Stimulated activated naive CD8-positive, alpha-beta T cell treated with anti-CD3 and anti-CD28 coated beads, Interleukin-15, Interleukin-2, amounts not matched to agents 100 U/mL and 50 U/mL, for 24 hours (primary cell): ENCODE measurements around the gene PCGF6.
"Not testable (repeated sequence)": the region's sequence is repeated elsewhere in the genome, so short reads cannot be mapped to it uniquely, and the experiment has no call there.

Source experiments
- ATAC-seq: fragments of 150-1000 bp; cut with Tn5 transposase; one replicate; pipeline ENCODE4 v1.10.0; 2021
- DNase-seq: peaks from one replicate; pipeline ENCODE4 v3.0.0; 2021

The PCGF6 gene

GRCh38 chr10:103350517-103351260 lies at the start of gene PCGF6:
TSS of gene PCGF6 (minus strand) at chr10:103351140. CDS start at chr10:103351066, 74 bp downstream.
- peak; percentile 84 for ATAC-seq
- peak; percentile 86 for DNase-seq

- ATAC-seq, result no peak
- no peak for DNase-seq
These were observed 46.4 kb upstream of the PCGF6 start for GRCh38 chr10:103397191-103397825.

- DNase-seq (no peak), ATAC-seq (no peak)
These were observed 45.8 kb upstream of the PCGF6 start for GRCh38 chr10:103396789-103397087.

- ATAC-seq (peak; percentile 100), DNase-seq (peak; percentile 96)
These were observed 45.3 kb upstream of the PCGF6 start, which contains the start of the genes ATP5MK and PDCD11 for GRCh38 chr10:103396067-103396788. TSS of gene ATP5MK (minus strand) at chr10:103396475. CDS start at chr10:103392457, 4,018 bp downstream. TSS of gene PDCD11 (plus strand) at chr10:103396626. CDS start at chr10:103398427, 1,801 bp downstream.

GRCh38 chr10:103395754-103396066 lies 44.8 kb upstream of the PCGF6 start:
- DNase-seq (no peak), ATAC-seq (no peak)

GRCh38 chr10:103394180-103394579 lies 43.2 kb upstream of the PCGF6 start:
- ATAC-seq, result no peak
- DNase-seq, result peak; percentile 8

GRCh38 chr10:103382769-103383168 lies 31.8 kb upstream of the PCGF6 start:
- DNase-seq, result no peak
- ATAC-seq, result no peak

- ATAC-seq, result no peak
- DNase-seq, result no peak
These were observed 23.3 kb upstream of the PCGF6 start for GRCh38 chr10:103374263-103374662.

GRCh38 chr10:103373544-103373943 lies 22.6 kb upstream of the PCGF6 start:
- no peak for ATAC-seq
- DNase-seq, result no peak

GRCh38 chr10:103367782-103368518 lies 17.0 kb upstream of the PCGF6 start, which contains the start of gene TAF5:
TSS of gene TAF5 (plus strand) at chr10:103367976. CDS start at chr10:103367990, 14 bp downstream.
- ATAC-seq (peak; percentile 69), DNase-seq (peak; percentile 90)

- DNase-seq (peak; percentile 22), ATAC-seq (no peak)
These were observed 16.4 kb upstream of the PCGF6 start for GRCh38 chr10:103367379-103367781.

GRCh38 chr10:103360791-103361190 lies 9.9 kb upstream of the PCGF6 start:
- ATAC-seq, result peak; percentile 46
- DNase-seq, result not testable (repeated sequence)

GRCh38 chr10:103359493-103359892 lies 8.6 kb upstream of the PCGF6 start:
- ATAC-seq, DNase-seq: not testable (repeated sequence)

GRCh38 chr10:103355906-103356599 lies 5.1 kb upstream of the PCGF6 start:
- no peak for ATAC-seq
- DNase-seq, result no peak

GRCh38 chr10:103354567-103354966 lies 3.6 kb upstream of the PCGF6 start:
- DNase-seq, ATAC-seq: not testable (repeated sequence)

GRCh38 chr10:103353281-103353680 lies 2.3 kb upstream of the PCGF6 start:
- no peak for DNase-seq
- ATAC-seq, result no peak

- ATAC-seq (no peak), DNase-seq (no peak)
These were observed 794 bp downstream of the PCGF6 start for GRCh38 chr10:103350175-103350516.

- no peak for ATAC-seq
- DNase-seq, result no peak
These were observed 14.6 kb downstream of the PCGF6 start for GRCh38 chr10:103336370-103336769.

GRCh38 chr10:103334567-103334966 lies 16.4 kb downstream of the PCGF6 start:
- no peak for DNase-seq

GRCh38 chr10:103333934-103334520 lies 16.9 kb downstream of the PCGF6 start:
- ATAC-seq (no peak), DNase-seq (no peak)

More at GRCh38 chr10:103334567-103334966, 16.4 kb downstream of the PCGF6 start:
- ATAC-seq, result no peak

- DNase-seq, result no peak
- ATAC-seq, result no peak
These were observed 23.0 kb downstream of the PCGF6 start for GRCh38 chr10:103327906-103328305.
